Endothelial cell of umbilical vein (primary cell): ENCODE measurements around the gene SLC5A1.

Experiments used
- EZH2 ChIP-seq: IDR thresholded peaks from 2 replicates; pipeline ENCODE4 v1.6.1; 2012; ENCODE audit warnings: borderline replicate concordance, low read depth, mild to moderate bottlenecking, moderate library complexity, low read length, inconsistent platforms; ENCODE audit not compliant: severe bottlenecking
- POLR2AphosphoS5 ChIP-seq: IDR thresholded peaks from 2 replicates; pipeline ENCODE4 v1.6.1; 2012; ENCODE audit warnings: low read depth, mild to moderate bottlenecking, control low read depth, low read length, moderate library complexity; ENCODE audit not compliant: insufficient read depth
- TF ChIP-seq, protein P1 (sequence below), 2 donors: IDR thresholded peaks; 1 replicate in 1 of 2; 2 replicates in 1 of 2; pipeline ENCODE4 v1.5.1; 2011; ENCODE audit warnings: low read length in 2 of 2, mild to moderate bottlenecking in 2 of 2, moderate library complexity in 2 of 2, control low read depth in 1 of 2, inconsistent platforms in 1 of 2, low read depth in 1 of 2; ENCODE audit not compliant: insufficient read depth in 1 of 2; ENCODE audit errors: extremely low read depth in 1 of 2

DNA sequence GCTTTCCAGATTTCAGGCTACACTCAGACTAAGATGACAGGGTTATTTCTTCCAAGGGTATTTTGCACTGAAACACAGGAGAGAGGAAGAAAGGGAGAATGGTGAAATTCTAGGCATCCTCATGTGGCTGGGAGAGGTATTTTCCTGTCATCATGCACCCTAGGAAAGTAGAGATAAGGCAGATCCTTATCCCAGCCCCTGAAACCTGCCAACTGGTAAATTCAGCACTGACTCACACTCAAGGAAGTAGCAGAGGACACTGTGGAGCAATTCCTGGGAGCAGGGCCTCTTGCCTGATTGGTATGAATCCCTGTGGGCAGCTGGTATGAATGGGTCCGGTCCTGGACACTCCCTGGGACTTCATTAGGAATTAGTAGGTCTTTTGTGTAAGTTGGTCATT, 37.6 kb upstream of the SLC5A1 start:
- TF ChIP-seq, protein P1, sequence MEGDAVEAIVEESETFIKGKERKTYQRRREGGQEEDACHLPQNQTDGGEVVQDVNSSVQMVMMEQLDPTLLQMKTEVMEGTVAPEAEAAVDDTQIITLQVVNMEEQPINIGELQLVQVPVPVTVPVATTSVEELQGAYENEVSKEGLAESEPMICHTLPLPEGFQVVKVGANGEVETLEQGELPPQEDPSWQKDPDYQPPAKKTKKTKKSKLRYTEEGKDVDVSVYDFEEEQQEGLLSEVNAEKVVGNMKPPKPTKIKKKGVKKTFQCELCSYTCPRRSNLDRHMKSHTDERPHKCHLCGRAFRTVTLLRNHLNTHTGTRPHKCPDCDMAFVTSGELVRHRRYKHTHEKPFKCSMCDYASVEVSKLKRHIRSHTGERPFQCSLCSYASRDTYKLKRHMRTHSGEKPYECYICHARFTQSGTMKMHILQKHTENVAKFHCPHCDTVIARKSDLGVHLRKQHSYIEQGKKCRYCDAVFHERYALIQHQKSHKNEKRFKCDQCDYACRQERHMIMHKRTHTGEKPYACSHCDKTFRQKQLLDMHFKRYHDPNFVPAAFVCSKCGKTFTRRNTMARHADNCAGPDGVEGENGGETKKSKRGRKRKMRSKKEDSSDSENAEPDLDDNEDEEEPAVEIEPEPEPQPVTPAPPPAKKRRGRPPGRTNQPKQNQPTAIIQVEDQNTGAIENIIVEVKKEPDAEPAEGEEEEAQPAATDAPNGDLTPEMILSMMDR (IDR thresholded peaks at IDR 0.05; ENCODE audit: extremely low read depth in 1 of 2, insufficient read depth in 1 of 2, low read depth in 1 of 2, low read length in 2 of 2) = no peak
- no peak for TF ChIP-seq EZH2
- TF ChIP-seq POLR2AphosphoS5 = no peak
